ENCODE results near the gene KIF3C.

- no peak for TF ChIP-seq MAX (IDR thresholded peaks at IDR 0.05)
- TF ChIP-seq POLR2A (IDR thresholded peaks at IDR 0.05; ENCODE audit: low read length): no peak
- no peak for TF ChIP-seq CTCF (IDR thresholded peaks at IDR 0.05)
- no peak for TF ChIP-seq JUN (IDR thresholded peaks at IDR 0.05)
Measured at GRCh38 chr2:25926984-25927756, 55.1 kb downstream of the KIF3C start.

Measured in A549 (cell line).